DOHH2 (cell line): ENCODE measurements around the gene B4GALNT3.
A peak's percentile ranks its signal among the peaks of the same experiment; 100 is the strongest.

Source experiments
- H3F3A ChIP-seq: fragments of 200-600 bp; sonication (generic), shearing (Covaris generic); 2 replicates; pipeline ENCODE4 v1.6.0; 2016; ENCODE audit warnings: antibody characterized with exemption, mild to moderate bottlenecking; ENCODE audit not compliant: control insufficient read depth, insufficient read depth
- H3K27ac ChIP-seq: fragments of 200-600 bp; sonication (generic); 2 replicates; pipeline ENCODE4 v1.5.1; 2014; ENCODE audit warnings: low read depth, mild to moderate bottlenecking, low read length, moderate library complexity
- H3K27me3 ChIP-seq: fragments of 200-600 bp; sonication (generic); 2 replicates; pipeline ENCODE4 v1.6.1; 2014; ENCODE audit warnings: mild to moderate bottlenecking, low read length, mixed read lengths; ENCODE audit not compliant: control insufficient read depth
- H3K36me3 ChIP-seq: fragments of 200-600 bp; sonication (generic); 2 replicates; pipeline ENCODE4 v1.6.1; 2014; ENCODE audit warnings: mild to moderate bottlenecking, low read length, moderate library complexity, mixed read lengths; ENCODE audit not compliant: control insufficient read depth
- H3K4me1 ChIP-seq: fragments of 200-600 bp; sonication (generic); 2 replicates; pipeline ENCODE4 v1.6.1; 2014; ENCODE audit warnings: mild to moderate bottlenecking, low read length, mixed read lengths; ENCODE audit not compliant: control insufficient read depth
- H3K4me2 ChIP-seq: fragments of 200-600 bp; sonication (generic); 2 replicates; pipeline ENCODE4 v1.6.0; 2014; ENCODE audit warnings: mild to moderate bottlenecking, low read length, moderate library complexity
- H3K4me3 ChIP-seq: fragments of 200-600 bp; sonication (generic); 2 replicates; pipeline ENCODE4 v1.5.1; 2014; ENCODE audit warnings: mild to moderate bottlenecking, low read length, mixed read lengths
- H3K79me2 ChIP-seq: fragments of 200-600 bp; sonication (generic); 2 replicates; pipeline ENCODE4 v1.6.1; 2014; ENCODE audit warnings: mild to moderate bottlenecking, low read length, mixed read lengths; ENCODE audit not compliant: control insufficient read depth
- H3K9me2 ChIP-seq: fragments of 200-600 bp; sonication (generic); replicated peaks from 2 replicates; pipeline ENCODE4 v1.6.1; 2014; ENCODE audit warnings: mild to moderate bottlenecking, low read length, mixed read lengths; ENCODE audit not compliant: control insufficient read depth
- H3K9me3 ChIP-seq: fragments of 200-600 bp; sonication (generic); 2 replicates; pipeline ENCODE4 v1.6.1; 2014; ENCODE audit warnings: antibody characterized with exemption, low read length, mixed read lengths; ENCODE audit not compliant: control insufficient read depth, insufficient read depth
- H4K20me1 ChIP-seq: fragments of 200-600 bp; sonication (generic); 2 replicates; pipeline ENCODE4 v1.6.0; 2014; ENCODE audit warnings: low read depth, mild to moderate bottlenecking, antibody characterized with exemption, low read length, moderate library complexity; ENCODE audit not compliant: control insufficient read depth, insufficient read depth
- CTCF ChIP-seq: fragments of 200-600 bp; sonication (generic); IDR thresholded peaks from one replicate; pipeline ENCODE4 v1.5.1; 2014; ENCODE audit warnings: antibody characterized with exemption, mild to moderate bottlenecking, low read depth, low read length; ENCODE audit not compliant: poor library complexity, severe bottlenecking
- EZH2phosphoT487 ChIP-seq: fragments of 200-600 bp; sonication (generic); IDR thresholded peaks from 2 replicates; pipeline ENCODE4 v1.6.1; 2017; ENCODE audit warnings: borderline replicate concordance, mild to moderate bottlenecking, antibody characterized with exemption, low read length, moderate library complexity, mixed read lengths

B4GALNT3 gene

DNA sequence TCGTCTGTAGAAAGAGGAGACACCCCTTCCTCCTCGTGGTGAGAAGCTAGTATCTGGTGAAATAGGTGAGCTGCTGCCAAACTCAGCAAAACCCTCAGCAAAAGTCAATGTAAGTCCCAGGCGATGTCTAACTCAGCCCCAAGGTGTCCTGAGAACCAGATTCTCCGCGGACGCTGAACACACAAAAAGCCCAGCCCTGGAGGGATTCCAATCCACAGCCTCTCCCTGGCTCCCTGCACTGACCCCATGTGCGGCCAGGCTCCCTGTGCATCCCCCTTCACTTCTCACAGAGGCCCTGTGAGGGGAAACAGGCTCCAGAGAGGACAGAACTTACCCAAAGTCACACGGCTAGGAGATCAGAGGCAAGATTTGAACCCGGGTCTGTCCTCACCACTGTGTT, 122.0 kb downstream of the B4GALNT3 start:
- H3K4me2 ChIP-seq, result no peak overlapping the region
- H3K27me3 ChIP-seq, result no peaks in the 10 kb centered on the region
- no peaks in the 10 kb centered on the region for H3K79me2 ChIP-seq
- 0 out of 2 replicates have a peak, but pooled peaks cover 3% of the 10 kb centered on the region for H3F3A ChIP-seq
- no peaks in the 10 kb centered on the region for H3K36me3 ChIP-seq
- H3K4me1 ChIP-seq, result peaks cover 9% of the 10 kb centered on the region
- TF ChIP-seq EZH2phosphoT487 (no peak), CTCF (no peak)
- H3K9me3 ChIP-seq, result no peaks in the 10 kb centered on the region
- H4K20me1 ChIP-seq, result no peaks in the 10 kb centered on the region
- no peak overlapping the region for H3K4me3 ChIP-seq
- H3K27ac ChIP-seq, result no peak overlapping the region
- no peaks in the 10 kb centered on the region for H3K9me2 ChIP-seq

DNA sequence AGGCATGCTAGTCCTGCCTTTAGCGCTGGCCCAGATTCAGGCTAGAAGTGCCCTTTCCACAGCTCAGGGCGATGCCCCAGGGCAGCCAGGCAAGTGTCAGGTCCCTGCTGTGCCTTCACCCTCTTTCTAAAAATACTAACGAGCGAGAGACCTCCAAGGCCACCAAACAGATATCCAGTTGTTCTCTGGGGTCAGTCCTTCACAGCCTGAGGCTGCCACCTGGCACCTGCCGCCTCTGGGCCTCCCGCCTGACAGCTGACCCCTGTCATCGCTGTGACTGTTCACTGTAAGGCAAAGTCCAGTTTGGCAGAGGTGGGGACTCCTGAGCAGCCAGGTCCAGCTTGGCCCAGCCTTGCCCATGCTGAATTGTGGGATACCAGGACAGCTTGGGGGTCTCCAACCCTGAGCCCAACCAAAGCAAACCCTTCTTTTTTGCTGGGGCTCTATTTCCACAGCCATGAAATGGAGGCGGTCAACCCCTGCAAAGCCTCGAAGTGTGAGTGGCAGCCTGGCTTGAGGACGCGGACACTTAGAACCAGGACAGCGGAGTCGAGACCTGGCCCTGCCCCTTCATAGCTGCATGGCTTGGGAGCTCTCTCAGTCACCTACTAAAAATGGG, 123.6 kb downstream of the B4GALNT3 start:
- Histone ChIP-seq H3K36me3 (no peaks in the 10 kb centered on the region), H3K4me1 (peaks cover 9% of the 10 kb centered on the region), H3K27me3 (no peaks in the 10 kb centered on the region), H3F3A (0 out of 2 replicates have a peak, but pooled peaks cover 3% of the 10 kb centered on the region), H3K4me2 (no peak overlapping the region), H3K79me2 (no peaks in the 10 kb centered on the region), H3K9me2 (no peaks in the 10 kb centered on the region), H3K4me3 (no peak overlapping the region), H3K9me3 (no peaks in the 10 kb centered on the region), H4K20me1 (no peaks in the 10 kb centered on the region), H3K27ac (no peak overlapping the region)
- TF ChIP-seq EZH2phosphoT487 (no peak), CTCF (no peak)

- Histone ChIP-seq H3F3A (0 out of 2 replicates have a peak, but pooled peaks cover 3% of the 10 kb centered on the region), H3K79me2 (no peaks in the 10 kb centered on the region), H3K27ac (no peak overlapping the region), H4K20me1 (no peaks in the 10 kb centered on the region), H3K36me3 (no peaks in the 10 kb centered on the region), H3K9me3 (no peaks in the 10 kb centered on the region), H3K4me3 (no peak overlapping the region), H3K27me3 (no peaks in the 10 kb centered on the region), H3K4me2 (peak overlapping the region; percentile 32), H3K9me2 (no peaks in the 10 kb centered on the region), H3K4me1 (peaks cover 9% of the 10 kb centered on the region)
- TF ChIP-seq EZH2phosphoT487 (no peak), CTCF (no peak)
Observed at GRCh38 chr12:585062-586061, 125.6 kb downstream of the B4GALNT3 start.
